Bronchial epithelial cell (primary cell): Measurements from ENCODE around the gene UBAC2. TPM values are rescaled to one million over a fixed set of nuclear protein-coding genes. Genes with fewer than 3 reads are reported as not detected.

Experiments used
- DNase-seq: peaks from one replicate; pipeline ENCODE4 v3.0.0-alpha.2; 2010; ENCODE audit warnings: low read depth
- FAIRE-seq: peaks from 2 replicates; lab custom pipeline; 2011; peaks lifted over from hg19 to GRCh38; lab: Jason Lieb, UNC
- H3K27me3 ChIP-seq: 2 replicates; pipeline ENCODE4 v1.5.1; 2011; ENCODE audit warnings: low read length; ENCODE audit not compliant: control insufficient read depth, insufficient read depth
- H3K36me3 ChIP-seq: 2 replicates; pipeline ENCODE4 v1.5.1; 2011; ENCODE audit warnings: low read length; ENCODE audit not compliant: control insufficient read depth, insufficient read depth
- H3K4me3 ChIP-seq: 2 replicates; pipeline ENCODE4 v1.5.1; 2011; ENCODE audit warnings: mild to moderate bottlenecking, low read depth, low read length, control low read depth
- CTCF ChIP-seq: IDR thresholded peaks from 2 replicates; pipeline ENCODE4 v1.5.1; 2011; ENCODE audit warnings: mild to moderate bottlenecking, moderate library complexity, low read length, control low read depth, inconsistent platforms; ENCODE audit not compliant: insufficient read depth, severe bottlenecking
- total RNA-seq: library from RNA; depleted of rRNA; stranded (reverse); fragments of >200 nt; gene quantifications from 2 replicates; pipeline ENCODE4 v1.2.1, GENCODE V29; 2014

Gene UBAC2
- total RNA-seq, 1 donor from 2014 or later = 40.0 TPM

GRCh38 chr13:99308471-99309087 lies 107.9 kb downstream of the UBAC2 start:
- H3K27me3 ChIP-seq = no peaks in the 10 kb centered on the region
- peaks cover 2% of the 10 kb centered on the region for H3K36me3 ChIP-seq
- DNase-seq (peak; percentile 39), FAIRE-seq (no peak)
- no peak overlapping the region for H3K4me3 ChIP-seq
- no peak for TF ChIP-seq CTCF

- H3K4me3 ChIP-seq = no peak overlapping the region
- peaks cover 2% of the 10 kb centered on the region for H3K36me3 ChIP-seq
- DNase-seq (no peak), FAIRE-seq (no peak)
- no peak for TF ChIP-seq CTCF
- H3K27me3 ChIP-seq = no peaks in the 10 kb centered on the region
These were observed 109.9 kb downstream of the UBAC2 start for GRCh38 chr13:99310382-99311031.

- Histone ChIP-seq H3K36me3 (peaks cover 2% of the 10 kb centered on the region), H3K27me3 (no peaks in the 10 kb centered on the region), H3K4me3 (no peak overlapping the region)
- FAIRE-seq (no peak), DNase-seq (no peak)
- TF ChIP-seq CTCF = no peak
These were observed 110.5 kb downstream of the UBAC2 start for GRCh38 chr13:99311137-99311536.

- H3K36me3 ChIP-seq = peaks cover 2% of the 10 kb centered on the region
- DNase-seq (no peak), FAIRE-seq (no peak)
- H3K27me3 ChIP-seq = no peaks in the 10 kb centered on the region
- TF ChIP-seq CTCF = no peak
- no peak overlapping the region for H3K4me3 ChIP-seq
These were observed 111.3 kb downstream of the UBAC2 start for GRCh38 chr13:99311748-99312492.

GRCh38 chr13:99312493-99312883 lies 111.8 kb downstream of the UBAC2 start:
- peaks cover 2% of the 10 kb centered on the region for H3K36me3 ChIP-seq
- TF ChIP-seq CTCF = no peak
- H3K27me3 ChIP-seq = no peaks in the 10 kb centered on the region
- no peak for FAIRE-seq
- no peak for DNase-seq
- H3K4me3 ChIP-seq = no peak overlapping the region
